ENCODE data around the gene GRIN2A.

Gene GRIN2A

DNA sequence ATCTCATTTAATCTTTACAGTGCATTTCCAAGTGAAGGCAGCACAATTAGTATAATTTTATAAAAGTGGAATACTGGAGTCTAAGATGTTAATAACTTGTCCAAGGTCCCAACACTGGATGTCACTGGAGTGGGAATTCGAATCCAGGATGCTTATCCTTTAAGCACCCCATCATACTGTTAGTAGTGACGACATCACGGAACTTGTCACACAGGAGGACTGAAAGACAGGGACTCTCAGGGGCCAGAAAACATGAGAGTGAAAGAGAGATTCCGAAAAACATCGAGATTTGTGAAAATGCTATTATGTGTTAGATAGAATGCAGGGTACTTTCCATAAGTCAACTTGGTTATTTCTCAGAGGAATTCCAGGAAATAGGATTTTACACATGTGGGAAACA, 374.0 kb downstream of the GRIN2A start:
- H3K27ac ChIP-seq (ENCODE audit: low read length): no peak overlapping the region
- no peaks in the 10 kb centered on the region for H3K36me3 ChIP-seq (ENCODE audit: control insufficient read depth in 2 of 2, insufficient read depth in 2 of 2, low read length in 2 of 2)
- no peaks in the 10 kb centered on the region for H3K4me1 ChIP-seq (ENCODE audit: control insufficient read depth, insufficient read depth, low read length)
- H3K9ac ChIP-seq (ENCODE audit: low read length in 2 of 2): no peak overlapping the region
- no peaks in the 10 kb centered on the region for H3K9me3 ChIP-seq (ENCODE audit: control insufficient read depth in 2 of 2, low read length in 2 of 2)
- no peaks in the 10 kb centered on the region for H3K27me3 ChIP-seq (ENCODE audit: control insufficient read depth in 1 of 2, insufficient read depth in 2 of 2, low read length in 2 of 2)
- no peak overlapping the region for H3K4me3 ChIP-seq (ENCODE audit: low read length in 2 of 2)

DNA sequence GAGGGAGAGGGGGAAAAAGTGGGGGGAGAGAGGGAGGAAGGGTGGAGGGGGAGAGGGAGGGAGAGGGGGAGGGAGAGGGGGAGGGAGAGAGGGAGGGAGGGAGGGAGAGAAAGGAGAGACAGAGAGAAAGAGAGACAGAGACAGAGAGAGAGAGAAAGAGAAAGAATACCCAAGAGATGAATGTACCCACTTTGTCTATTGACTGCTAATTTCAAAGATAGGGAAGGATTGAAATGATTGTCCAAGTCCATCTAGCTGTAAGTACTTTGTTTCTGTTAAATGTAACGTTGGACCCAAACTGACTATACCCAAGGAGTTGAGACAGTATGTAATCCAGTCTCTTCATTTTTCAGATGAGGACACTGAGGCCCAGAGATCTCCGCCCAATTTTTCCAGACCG, 374.9 kb downstream of the GRIN2A start:
- H3K36me3 ChIP-seq (ENCODE audit: control insufficient read depth in 2 of 2, insufficient read depth in 2 of 2, low read length in 2 of 2): no peaks in the 10 kb centered on the region
- H3K4me3 ChIP-seq (ENCODE audit: low read length in 2 of 2): no peak overlapping the region
- H3K4me1 ChIP-seq (ENCODE audit: control insufficient read depth, insufficient read depth, low read length): no peaks in the 10 kb centered on the region
- no peak overlapping the region for H3K27ac ChIP-seq (ENCODE audit: low read length)
- no peaks in the 10 kb centered on the region for H3K9me3 ChIP-seq (ENCODE audit: control insufficient read depth in 2 of 2, low read length in 2 of 2)
- no peaks in the 10 kb centered on the region for H3K27me3 ChIP-seq (ENCODE audit: control insufficient read depth in 1 of 2, insufficient read depth in 2 of 2, low read length in 2 of 2)
- no peak overlapping the region for H3K9ac ChIP-seq (ENCODE audit: low read length in 2 of 2)

DNA sequence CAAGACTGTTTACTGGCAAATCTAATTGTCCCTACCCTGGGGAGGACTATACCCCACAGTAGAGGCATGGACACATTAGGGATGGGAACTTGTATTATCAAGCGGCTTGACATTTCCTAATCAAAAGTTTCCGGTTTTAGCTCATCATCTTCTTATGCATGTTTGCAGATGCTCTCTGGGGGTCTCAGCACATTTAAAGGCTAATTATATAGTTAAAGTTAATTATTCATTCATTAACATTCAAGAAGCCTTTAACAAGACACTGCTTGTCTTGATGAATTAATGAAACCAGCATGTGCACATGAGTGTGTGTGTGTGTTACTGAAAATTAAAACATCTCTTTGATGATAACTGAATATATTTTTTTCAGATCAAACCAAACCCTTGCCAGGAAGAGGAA, 377.1 kb downstream of the GRIN2A start:
- H3K4me1 ChIP-seq (ENCODE audit: control insufficient read depth, insufficient read depth, low read length): no peaks in the 10 kb centered on the region
- no peak overlapping the region for H3K27ac ChIP-seq (ENCODE audit: low read length)

DNA sequence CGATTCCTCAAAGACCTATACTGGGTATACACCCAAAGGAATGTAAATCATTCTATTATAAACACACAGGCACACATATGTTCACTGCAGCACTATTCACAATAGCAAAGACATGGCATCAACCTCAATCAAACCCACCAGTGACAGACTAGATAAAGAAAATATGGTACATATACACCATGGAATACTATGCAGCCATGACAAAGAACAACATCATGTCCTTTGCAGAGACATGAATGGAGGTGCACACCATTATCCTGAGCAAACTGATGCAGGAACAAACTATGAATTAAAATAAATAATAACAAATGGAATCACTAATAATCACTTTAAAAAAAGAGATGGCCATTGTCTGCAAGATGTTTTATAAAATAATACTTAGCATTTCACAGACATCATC, 380.1 kb downstream of the GRIN2A start:
- Histone ChIP-seq H3K4me1 (ENCODE audit: control insufficient read depth, insufficient read depth, low read length) (no peaks in the 10 kb centered on the region), H3K9me3 (ENCODE audit: control insufficient read depth in 2 of 2, low read length in 2 of 2) (no peaks in the 10 kb centered on the region), H3K9ac (ENCODE audit: low read length in 2 of 2) (no peak overlapping the region), H3K36me3 (ENCODE audit: control insufficient read depth in 2 of 2, insufficient read depth in 2 of 2, low read length in 2 of 2) (no peaks in the 10 kb centered on the region), H3K27me3 (ENCODE audit: control insufficient read depth in 1 of 2, insufficient read depth in 2 of 2, low read length in 2 of 2) (no peaks in the 10 kb centered on the region), H3K27ac (ENCODE audit: low read length) (no peak overlapping the region), H3K4me3 (ENCODE audit: low read length in 2 of 2) (no peak overlapping the region)

More for the DNA sequence above, 377.1 kb downstream of the GRIN2A start:
- Histone ChIP-seq H3K4me3 (ENCODE audit: low read length in 2 of 2) (no peak overlapping the region), H3K27me3 (ENCODE audit: control insufficient read depth in 1 of 2, insufficient read depth in 2 of 2, low read length in 2 of 2) (no peaks in the 10 kb centered on the region), H3K36me3 (ENCODE audit: control insufficient read depth in 2 of 2, insufficient read depth in 2 of 2, low read length in 2 of 2) (no peaks in the 10 kb centered on the region), H3K9me3 (ENCODE audit: control insufficient read depth in 2 of 2, low read length in 2 of 2) (no peaks in the 10 kb centered on the region), H3K9ac (ENCODE audit: low read length in 2 of 2) (no peak overlapping the region)

DNA sequence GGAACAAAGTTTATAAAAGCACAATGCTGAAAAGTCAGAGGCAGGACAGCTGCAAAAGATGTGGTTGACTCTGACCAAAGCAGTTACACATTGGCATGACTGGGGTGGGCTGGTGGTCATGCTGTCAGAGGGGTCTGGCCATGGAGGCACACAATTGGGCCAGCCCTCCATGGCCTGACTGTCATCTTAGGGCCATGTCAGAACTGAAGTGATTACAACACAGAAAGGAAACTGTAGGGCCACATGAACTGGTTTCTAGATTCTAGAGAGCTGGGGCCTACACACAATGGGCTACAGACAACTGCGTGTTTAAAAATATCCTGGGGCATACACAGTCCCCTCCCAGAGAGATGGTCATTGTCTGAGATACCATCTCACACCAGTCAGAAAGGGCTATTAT, 380.6 kb downstream of the GRIN2A start:
- H3K36me3 ChIP-seq (ENCODE audit: control insufficient read depth in 2 of 2, insufficient read depth in 2 of 2, low read length in 2 of 2): no peaks in the 10 kb centered on the region
- H3K27ac ChIP-seq (ENCODE audit: low read length): no peak overlapping the region
- no peaks in the 10 kb centered on the region for H3K27me3 ChIP-seq (ENCODE audit: control insufficient read depth in 1 of 2, insufficient read depth in 2 of 2, low read length in 2 of 2)
- no peak overlapping the region for H3K4me3 ChIP-seq (ENCODE audit: low read length in 2 of 2)
- no peaks in the 10 kb centered on the region for H3K4me1 ChIP-seq (ENCODE audit: control insufficient read depth, insufficient read depth, low read length)
- no peak overlapping the region for H3K9ac ChIP-seq (ENCODE audit: low read length in 2 of 2)
- H3K9me3 ChIP-seq (ENCODE audit: control insufficient read depth in 2 of 2, low read length in 2 of 2): no peaks in the 10 kb centered on the region

DNA sequence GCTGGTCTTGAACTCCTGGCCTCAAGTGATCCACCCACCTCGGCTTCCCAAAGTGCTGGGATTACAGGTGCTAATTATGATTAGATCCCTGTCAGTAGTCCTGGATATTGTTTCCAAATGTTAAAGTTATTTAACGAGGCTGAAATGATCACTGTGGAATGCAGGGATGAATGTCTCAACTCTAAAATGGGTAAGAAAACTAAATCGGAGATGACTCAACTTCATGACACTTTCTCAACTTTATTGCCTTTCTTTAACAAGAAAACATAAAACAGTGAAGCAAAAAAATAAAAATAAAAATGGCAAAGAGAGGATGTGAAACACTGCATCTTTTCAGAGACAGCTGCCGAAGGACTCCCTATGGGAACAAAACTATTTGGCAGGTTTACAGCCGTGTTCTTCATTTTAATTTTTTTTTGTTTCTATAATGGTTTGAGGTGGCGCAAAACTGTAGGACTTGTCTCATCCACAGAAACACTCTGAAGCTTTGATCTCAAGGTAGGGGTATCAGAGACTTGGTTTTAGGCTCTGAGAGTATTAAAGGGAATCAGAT, 382.0 kb downstream of the GRIN2A start:
- H3K4me3 ChIP-seq (ENCODE audit: low read length in 2 of 2): no peak overlapping the region

DNA sequence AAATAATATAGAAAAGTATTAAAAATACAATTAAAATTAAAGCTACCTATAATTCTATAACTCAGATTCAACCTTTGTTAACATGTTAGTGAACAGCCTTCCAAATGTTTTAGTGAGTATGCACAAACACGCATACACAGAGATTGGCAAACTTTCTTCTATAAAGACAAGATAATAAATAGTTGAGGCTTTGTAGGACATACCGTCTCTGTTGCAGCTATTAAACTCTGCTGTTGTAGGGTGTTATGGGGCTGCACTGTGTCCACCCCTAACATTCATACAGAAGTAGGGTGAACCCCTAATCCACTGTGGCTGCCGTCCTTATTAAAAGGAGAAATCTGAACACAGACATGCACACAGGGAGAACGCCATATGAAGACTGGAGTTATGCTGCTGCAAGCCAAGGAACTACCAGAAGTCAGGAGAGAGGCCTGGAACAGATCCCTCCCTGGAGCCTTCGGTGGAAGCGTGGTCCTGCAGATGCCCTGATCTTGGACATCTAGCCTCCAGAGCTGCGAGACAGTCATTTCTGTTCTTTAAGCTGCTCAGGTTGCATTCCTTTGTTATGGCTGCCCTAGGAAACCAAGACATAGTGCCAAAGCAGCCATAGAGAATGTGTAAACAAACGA, 383.2 kb downstream of the GRIN2A start:
- peaks cover 0 to 3% of the 10 kb centered on the region in 2 donors for H3K36me3 ChIP-seq (ENCODE audit: control insufficient read depth in 2 of 2, insufficient read depth in 2 of 2, low read length in 2 of 2)
- no peaks in the 10 kb centered on the region for H3K27me3 ChIP-seq (ENCODE audit: control insufficient read depth in 1 of 2, insufficient read depth in 2 of 2, low read length in 2 of 2)
- no peak overlapping the region for H3K27ac ChIP-seq (ENCODE audit: low read length)
- no peak overlapping the region for H3K4me3 ChIP-seq (ENCODE audit: low read length in 2 of 2)
- H3K9me3 ChIP-seq (ENCODE audit: control insufficient read depth in 2 of 2, low read length in 2 of 2): no peaks in the 10 kb centered on the region
- no peaks in the 10 kb centered on the region for H3K4me1 ChIP-seq (ENCODE audit: control insufficient read depth, insufficient read depth, low read length)
- H3K9ac ChIP-seq (ENCODE audit: low read length in 2 of 2): no peak overlapping the region

More for the DNA sequence above, 382.0 kb downstream of the GRIN2A start:
- Histone ChIP-seq H3K9ac (ENCODE audit: low read length in 2 of 2) (no peak overlapping the region), H3K9me3 (ENCODE audit: control insufficient read depth in 2 of 2, low read length in 2 of 2) (no peaks in the 10 kb centered on the region), H3K36me3 (ENCODE audit: control insufficient read depth in 2 of 2, insufficient read depth in 2 of 2, low read length in 2 of 2) (no peaks in the 10 kb centered on the region), H3K4me1 (ENCODE audit: control insufficient read depth, insufficient read depth, low read length) (no peaks in the 10 kb centered on the region), H3K27me3 (ENCODE audit: control insufficient read depth in 1 of 2, insufficient read depth in 2 of 2, low read length in 2 of 2) (no peaks in the 10 kb centered on the region), H3K27ac (ENCODE audit: low read length) (no peak overlapping the region)

DNA sequence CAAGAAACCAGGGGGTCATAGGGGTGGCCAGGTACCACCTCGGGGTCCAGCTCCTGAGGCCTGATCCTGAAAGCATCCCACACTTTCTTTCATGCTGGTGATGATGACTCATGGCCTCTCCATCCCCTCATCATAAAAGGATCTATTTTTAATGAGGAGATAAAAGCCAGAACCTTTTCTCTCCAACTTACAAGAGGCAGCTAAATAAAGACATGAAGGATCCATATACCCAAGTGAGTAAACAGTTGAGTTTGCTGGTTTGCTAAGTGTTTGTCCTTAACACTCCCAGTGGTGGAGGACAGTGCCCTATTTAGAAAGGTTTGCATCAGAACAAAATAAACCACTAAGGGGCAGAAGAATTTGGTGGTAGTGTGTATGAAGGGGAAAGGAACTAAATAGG, 383.8 kb downstream of the GRIN2A start:
- Histone ChIP-seq H3K4me1 (ENCODE audit: control insufficient read depth, insufficient read depth, low read length) (no peaks in the 10 kb centered on the region), H3K27ac (ENCODE audit: low read length) (no peak overlapping the region), H3K4me3 (ENCODE audit: low read length in 2 of 2) (no peak overlapping the region), H3K9ac (ENCODE audit: low read length in 2 of 2) (no peak overlapping the region), H3K36me3 (ENCODE audit: control insufficient read depth in 2 of 2, insufficient read depth in 2 of 2, low read length in 2 of 2) (peaks cover 0 to 3% of the 10 kb centered on the region in 2 donors), H3K9me3 (ENCODE audit: control insufficient read depth in 2 of 2, low read length in 2 of 2) (no peaks in the 10 kb centered on the region), H3K27me3 (ENCODE audit: control insufficient read depth in 1 of 2, insufficient read depth in 2 of 2, low read length in 2 of 2) (no peaks in the 10 kb centered on the region)

DNA sequence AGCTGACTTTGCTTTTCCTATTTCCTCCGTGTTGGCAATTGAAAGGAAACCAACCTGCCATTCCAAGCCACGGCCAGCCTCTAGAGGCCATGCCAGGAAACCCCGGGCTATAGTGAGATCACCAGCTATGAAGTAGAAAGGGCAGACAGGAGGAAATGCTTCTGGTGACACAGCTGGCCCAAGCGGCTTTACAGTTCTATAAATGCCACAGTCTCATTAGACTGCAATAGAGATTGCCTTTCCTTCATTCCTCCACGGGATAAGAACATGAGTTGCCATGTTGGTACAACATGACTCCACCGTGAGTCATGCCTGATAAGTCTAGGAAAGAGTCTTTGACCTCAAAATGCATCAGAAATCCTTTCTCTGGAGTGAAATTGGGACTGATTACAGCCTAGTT, 384.9 kb downstream of the GRIN2A start:
- Histone ChIP-seq H3K36me3 (ENCODE audit: control insufficient read depth in 2 of 2, insufficient read depth in 2 of 2, low read length in 2 of 2) (peaks cover 0 to 3% of the 10 kb centered on the region in 2 donors), H3K27me3 (ENCODE audit: control insufficient read depth in 1 of 2, insufficient read depth in 2 of 2, low read length in 2 of 2) (no peaks in the 10 kb centered on the region), H3K9me3 (ENCODE audit: control insufficient read depth in 2 of 2, low read length in 2 of 2) (no peaks in the 10 kb centered on the region), H3K9ac (ENCODE audit: low read length in 2 of 2) (no peak overlapping the region), H3K4me1 (ENCODE audit: control insufficient read depth, insufficient read depth, low read length) (no peaks in the 10 kb centered on the region), H3K4me3 (ENCODE audit: low read length in 2 of 2) (no peak overlapping the region), H3K27ac (ENCODE audit: low read length) (no peak overlapping the region)

DNA sequence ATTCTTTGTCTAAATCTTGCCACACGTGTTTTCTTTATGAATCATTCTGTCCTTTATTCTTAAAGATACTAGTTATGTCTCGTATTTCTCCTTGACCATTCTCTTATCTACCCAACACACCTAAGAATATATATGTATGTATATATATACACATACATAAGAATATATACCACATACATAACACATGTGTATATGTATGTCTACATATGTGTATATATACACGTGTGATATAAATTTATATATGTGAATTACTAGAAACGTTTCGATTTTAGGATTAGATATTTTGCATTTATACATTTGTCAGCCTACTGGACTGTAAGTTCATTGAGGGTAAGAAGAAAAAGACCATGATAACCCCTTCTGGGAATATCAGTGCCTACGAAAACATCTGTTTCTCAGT, 388.6 kb downstream of the GRIN2A start:
- Histone ChIP-seq H3K36me3 (ENCODE audit: control insufficient read depth in 2 of 2, insufficient read depth in 2 of 2, low read length in 2 of 2) (peaks cover 0 to 3% of the 10 kb centered on the region in 2 donors), H3K27ac (ENCODE audit: low read length) (no peak overlapping the region), H3K9me3 (ENCODE audit: control insufficient read depth in 2 of 2, low read length in 2 of 2) (no peaks in the 10 kb centered on the region), H3K4me1 (ENCODE audit: control insufficient read depth, insufficient read depth, low read length) (no peaks in the 10 kb centered on the region), H3K4me3 (ENCODE audit: low read length in 2 of 2) (no peak overlapping the region), H3K9ac (ENCODE audit: low read length in 2 of 2) (no peak overlapping the region), H3K27me3 (ENCODE audit: control insufficient read depth in 1 of 2, insufficient read depth in 2 of 2, low read length in 2 of 2) (no peaks in the 10 kb centered on the region)

DNA sequence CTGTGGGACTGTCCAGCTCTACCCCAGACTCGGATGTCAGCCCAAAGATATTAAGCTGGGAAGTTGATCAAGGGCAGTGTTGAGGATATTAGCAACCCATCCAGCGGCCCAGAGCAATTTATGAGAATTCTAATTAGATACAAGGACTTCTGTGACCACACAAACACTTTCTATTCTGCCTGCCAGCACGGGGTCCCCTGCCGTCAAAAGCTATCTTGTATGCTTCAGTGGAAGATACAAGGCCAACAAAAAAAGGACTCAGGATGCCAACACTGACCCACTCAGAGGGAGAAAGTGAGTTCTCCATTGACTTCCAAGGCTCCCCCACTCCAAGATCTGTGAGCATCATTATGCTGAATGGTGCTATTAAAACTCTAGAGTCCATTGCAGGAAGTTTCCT, 390.7 kb downstream of the GRIN2A start:
- peaks cover 0 to 3% of the 10 kb centered on the region in 2 donors for H3K36me3 ChIP-seq (ENCODE audit: control insufficient read depth in 2 of 2, insufficient read depth in 2 of 2, low read length in 2 of 2)
- H3K4me3 ChIP-seq (ENCODE audit: low read length in 2 of 2): no peak overlapping the region
- no peaks in the 10 kb centered on the region for H3K4me1 ChIP-seq (ENCODE audit: control insufficient read depth, insufficient read depth, low read length)
- no peak overlapping the region for H3K9ac ChIP-seq (ENCODE audit: low read length in 2 of 2)
- no peaks in the 10 kb centered on the region for H3K27me3 ChIP-seq (ENCODE audit: control insufficient read depth in 1 of 2, insufficient read depth in 2 of 2, low read length in 2 of 2)
- no peak overlapping the region for H3K27ac ChIP-seq (ENCODE audit: low read length)
- H3K9me3 ChIP-seq (ENCODE audit: control insufficient read depth in 2 of 2, low read length in 2 of 2): no peaks in the 10 kb centered on the region

All from stomach smooth muscle (tissue), 2 donors.